WTC11 (cell line): ENCODE results near the gene ACSS2. TPM values are rescaled to one million over a fixed set of nuclear protein-coding genes. Genes with fewer than 3 reads are reported as not detected.

ENCODE experiments used
- ATF3 ChIP-seq: sonication (generic); formaldehyde crosslinking; conservative IDR thresholded peaks from 2 replicates; pipeline ENCODE4 v1.8.1; 2022; ENCODE audit warnings: mild to moderate bottlenecking, missing genetic modification reagents
- CREM ChIP-seq: sonication (generic); formaldehyde crosslinking; IDR thresholded peaks from 2 replicates; pipeline ENCODE4 v1.8.1; 2022; ENCODE audit warnings: mild to moderate bottlenecking, missing genetic modification reagents, moderate library complexity
- CTCF ChIP-seq: fragments of 200-600 bp; IDR thresholded peaks from 2 replicates; pipeline ENCODE4 v1.8.0; 2022; ENCODE audit warnings: antibody characterized with exemption
- ETV6 ChIP-seq: sonication (generic); formaldehyde crosslinking; IDR thresholded peaks from 2 replicates; pipeline ENCODE4 v1.8.1; 2022; ENCODE audit warnings: mild to moderate bottlenecking, missing genetic modification reagents
- FOXK1 ChIP-seq: sonication (generic); formaldehyde crosslinking; IDR thresholded peaks from 2 replicates; pipeline ENCODE4 v1.8.0; 2022; ENCODE audit warnings: mild to moderate bottlenecking, moderate library complexity, missing genetic modification reagents
- FOXP4 ChIP-seq: sonication (generic); formaldehyde crosslinking; IDR thresholded peaks from 2 replicates; pipeline ENCODE4 v1.8.0; 2022; ENCODE audit warnings: mild to moderate bottlenecking, missing genetic modification reagents
- GABPB1 ChIP-seq: sonication (generic); formaldehyde crosslinking; IDR thresholded peaks from 2 replicates; pipeline ENCODE4 v1.8.1; 2023; ENCODE audit warnings: mild to moderate bottlenecking, missing genetic modification reagents
- GRHL2 ChIP-seq: fragments of 250-450 bp; sonication (Bioruptor Pico); IDR thresholded peaks from 2 replicates; pipeline ENCODE4 v1.8.0; 2022; ENCODE audit warnings: mild to moderate bottlenecking, moderate library complexity; ENCODE audit not compliant: insufficient replicate concordance, severe bottlenecking
- GTF2I ChIP-seq: fragments of 250-450 bp; sonication (Bioruptor Pico); conservative IDR thresholded peaks from 2 replicates; pipeline ENCODE4 v1.4.0; 2021; ENCODE audit warnings: mild to moderate bottlenecking
- HMGXB4 ChIP-seq: sonication (generic); formaldehyde crosslinking; IDR thresholded peaks from 2 replicates; pipeline ENCODE4 v1.8.1; 2023; ENCODE audit warnings: mild to moderate bottlenecking, moderate library complexity, missing genetic modification reagents
- JAZF1 ChIP-seq: fragments of 250-450 bp; sonication (Bioruptor Pico); IDR thresholded peaks from 2 replicates; pipeline ENCODE4 v1.9.0; 2021; ENCODE audit warnings: moderate library complexity, mild to moderate bottlenecking, inconsistent platforms
- JUN ChIP-seq: sonication (generic); formaldehyde crosslinking; IDR thresholded peaks from 2 replicates; pipeline ENCODE4 v1.8.0; 2023; ENCODE audit warnings: mild to moderate bottlenecking, missing genetic modification reagents
- MLX ChIP-seq: sonication (generic); formaldehyde crosslinking; IDR thresholded peaks from 2 replicates; pipeline ENCODE4 v1.8.1; 2023; ENCODE audit warnings: mild to moderate bottlenecking, missing genetic modification reagents, moderate library complexity
- MYBL2 ChIP-seq: sonication (generic); formaldehyde crosslinking; IDR thresholded peaks from 2 replicates; pipeline ENCODE4 v1.8.1; 2023; ENCODE audit warnings: mild to moderate bottlenecking, moderate library complexity, missing genetic modification reagents
- NFATC4 ChIP-seq: fragments of 250-450 bp; sonication (Bioruptor Pico); IDR thresholded peaks from 2 replicates; pipeline ENCODE4 v1.9.0; 2021; ENCODE audit warnings: mild to moderate bottlenecking
- NR1H2 ChIP-seq: sonication (generic); formaldehyde crosslinking; IDR thresholded peaks from 2 replicates; pipeline ENCODE4 v1.9.0; 2021; ENCODE audit warnings: mild to moderate bottlenecking, moderate library complexity, missing genetic modification reagents
- SMAD4 ChIP-seq: sonication (generic); formaldehyde crosslinking; IDR thresholded peaks from 2 replicates; pipeline ENCODE4 v1.8.0; 2022; ENCODE audit warnings: mild to moderate bottlenecking, missing genetic modification reagents
- TEAD4 ChIP-seq: sonication (generic); formaldehyde crosslinking; IDR thresholded peaks from 2 replicates; pipeline ENCODE4 v1.8.0; 2022; ENCODE audit warnings: mild to moderate bottlenecking, missing genetic modification reagents
- ZNF396 ChIP-seq: fragments of 250-450 bp; sonication (Bioruptor Pico); IDR thresholded peaks from 2 replicates; pipeline ENCODE4 v1.8.0; 2021; ENCODE audit warnings: mild to moderate bottlenecking, moderate library complexity, borderline replicate concordance
- ZNF416 ChIP-seq: fragments of 250-450 bp; sonication (Bioruptor Pico); IDR thresholded peaks from 2 replicates; pipeline ENCODE4 v1.9.0; 2021; ENCODE audit warnings: mild to moderate bottlenecking, inconsistent platforms
- total RNA-seq: library from RNA; stranded (reverse); gene quantifications from 3 replicates; pipeline ENCODE4 v1.2.3, GENCODE V29; 2021
- TF ChIP-seq, protein P1 (sequence below): sonication (generic); formaldehyde crosslinking; IDR thresholded peaks from 2 replicates; pipeline ENCODE4 v1.8.0; 2023; ENCODE audit warnings: missing genetic modification reagents
- TF ChIP-seq, protein P2 (sequence below): sonication (generic); formaldehyde crosslinking; IDR thresholded peaks from 2 replicates; pipeline ENCODE4 v1.8.1; 2023; ENCODE audit warnings: mild to moderate bottlenecking, missing genetic modification reagents
- TF ChIP-seq, protein P3 (sequence below): sonication (generic); formaldehyde crosslinking; IDR thresholded peaks from 2 replicates; pipeline ENCODE4 v1.8.1; 2022; ENCODE audit warnings: low read depth, missing genetic modification reagents, borderline replicate concordance
- TF ChIP-seq, protein P4 (sequence below): fragments of 250-450 bp; sonication (Bioruptor Pico); IDR thresholded peaks from 2 replicates; pipeline ENCODE4 v1.9.0; 2021; ENCODE audit warnings: mild to moderate bottlenecking
- TF ChIP-seq, protein P5 (sequence below): sonication (generic); formaldehyde crosslinking; IDR thresholded peaks from 2 replicates; pipeline ENCODE4 v1.8.1; 2022; ENCODE audit warnings: low read depth, mild to moderate bottlenecking, moderate library complexity, missing genetic modification reagents, borderline replicate concordance

Gene ACSS2
- total RNA-seq, 1 experiment from 2014 or later = 28.9 TPM

DNA sequence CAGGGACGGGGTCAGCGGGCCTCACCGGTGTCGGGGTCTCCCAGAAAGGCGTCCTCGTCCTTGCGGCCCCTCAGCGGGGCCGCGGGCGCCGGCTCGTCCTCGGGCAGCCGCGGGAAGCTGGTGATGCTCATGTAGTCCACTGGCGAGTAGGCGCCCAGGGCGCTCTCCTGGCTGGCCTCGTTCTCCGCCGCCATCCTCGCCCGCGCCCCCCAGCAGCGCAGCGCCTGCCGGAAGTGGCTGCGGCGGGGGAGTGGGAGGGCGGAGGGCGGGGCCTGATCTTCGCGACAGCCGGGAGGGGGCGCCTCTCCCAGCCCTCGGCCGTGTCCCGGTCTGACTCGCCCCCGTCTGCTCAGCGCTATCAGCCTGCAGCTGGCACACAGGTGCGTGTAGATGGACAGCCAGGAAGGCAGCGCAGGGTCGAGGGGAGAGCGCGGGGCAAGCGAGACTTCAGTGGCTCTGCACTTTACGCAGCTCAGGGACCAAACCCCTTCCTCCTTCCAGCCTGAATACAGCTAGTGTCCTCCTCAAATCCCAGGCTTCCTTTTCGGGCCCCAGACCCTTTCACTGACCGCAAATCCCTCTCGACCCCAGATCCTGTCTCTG lies 3.7 kb upstream of the ACSS2 start, which contains the start of gene GGT7 (continued):
- TF ChIP-seq MLX (CRISPR knock-in tag) = no peak
- TF ChIP-seq GRHL2 (CRISPR knock-in tag) = no peak
- no peak for TF ChIP-seq ZNF396 (CRISPR knock-in tag)
- no peak for TF ChIP-seq ATF3 (CRISPR knock-in tag)
- no peak for TF ChIP-seq ZNF416 (CRISPR knock-in tag)
- TF ChIP-seq NFATC4 = no peak
- peak; percentile 49; the same call in 1 of the 2 replicates for TF ChIP-seq GABPB1 (CRISPR knock-in tag)
- TF ChIP-seq, protein P1, sequence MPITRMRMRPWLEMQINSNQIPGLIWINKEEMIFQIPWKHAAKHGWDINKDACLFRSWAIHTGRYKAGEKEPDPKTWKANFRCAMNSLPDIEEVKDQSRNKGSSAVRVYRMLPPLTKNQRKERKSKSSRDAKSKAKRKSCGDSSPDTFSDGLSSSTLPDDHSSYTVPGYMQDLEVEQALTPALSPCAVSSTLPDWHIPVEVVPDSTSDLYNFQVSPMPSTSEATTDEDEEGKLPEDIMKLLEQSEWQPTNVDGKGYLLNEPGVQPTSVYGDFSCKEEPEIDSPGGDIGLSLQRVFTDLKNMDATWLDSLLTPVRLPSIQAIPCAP (CRISPR knock-in tag) = no peak
- TF ChIP-seq GTF2I (CRISPR knock-in tag) = no peak
- no peak for TF ChIP-seq TEAD4 (CRISPR knock-in tag)
- peak; percentile 34; the same call in 1 of the 2 replicates for TF ChIP-seq ETV6
- TF ChIP-seq JAZF1 (CRISPR knock-in tag) = no peak
- TF ChIP-seq JUN (CRISPR knock-in tag) = no peak
- TF ChIP-seq, protein P2, sequence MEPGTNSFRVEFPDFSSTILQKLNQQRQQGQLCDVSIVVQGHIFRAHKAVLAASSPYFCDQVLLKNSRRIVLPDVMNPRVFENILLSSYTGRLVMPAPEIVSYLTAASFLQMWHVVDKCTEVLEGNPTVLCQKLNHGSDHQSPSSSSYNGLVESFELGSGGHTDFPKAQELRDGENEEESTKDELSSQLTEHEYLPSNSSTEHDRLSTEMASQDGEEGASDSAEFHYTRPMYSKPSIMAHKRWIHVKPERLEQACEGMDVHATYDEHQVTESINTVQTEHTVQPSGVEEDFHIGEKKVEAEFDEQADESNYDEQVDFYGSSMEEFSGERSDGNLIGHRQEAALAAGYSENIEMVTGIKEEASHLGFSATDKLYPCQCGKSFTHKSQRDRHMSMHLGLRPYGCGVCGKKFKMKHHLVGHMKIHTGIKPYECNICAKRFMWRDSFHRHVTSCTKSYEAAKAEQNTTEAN (CRISPR knock-in tag) = no peak
- no peak for TF ChIP-seq SMAD4 (CRISPR knock-in tag)
- TF ChIP-seq FOXK1 (CRISPR knock-in tag) = peak; percentile 62; the same call in 1 of the 2 replicates
- TF ChIP-seq MYBL2 (CRISPR knock-in tag) = 0 out of 2 replicates have a peak, but pooled peaks have one; percentile 12
- TF ChIP-seq CTCF = peak; percentile 56
- TF ChIP-seq, protein P3, sequence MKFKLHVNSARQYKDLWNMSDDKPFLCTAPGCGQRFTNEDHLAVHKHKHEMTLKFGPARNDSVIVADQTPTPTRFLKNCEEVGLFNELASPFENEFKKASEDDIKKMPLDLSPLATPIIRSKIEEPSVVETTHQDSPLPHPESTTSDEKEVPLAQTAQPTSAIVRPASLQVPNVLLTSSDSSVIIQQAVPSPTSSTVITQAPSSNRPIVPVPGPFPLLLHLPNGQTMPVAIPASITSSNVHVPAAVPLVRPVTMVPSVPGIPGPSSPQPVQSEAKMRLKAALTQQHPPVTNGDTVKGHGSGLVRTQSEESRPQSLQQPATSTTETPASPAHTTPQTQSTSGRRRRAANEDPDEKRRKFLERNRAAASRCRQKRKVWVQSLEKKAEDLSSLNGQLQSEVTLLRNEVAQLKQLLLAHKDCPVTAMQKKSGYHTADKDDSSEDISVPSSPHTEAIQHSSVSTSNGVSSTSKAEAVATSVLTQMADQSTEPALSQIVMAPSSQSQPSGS = no peak
- TF ChIP-seq HMGXB4 = peak; percentile 96
- 0 out of 2 replicates have a peak, but pooled peaks have one; percentile 53 for TF ChIP-seq FOXP4 (CRISPR knock-in tag)
- TF ChIP-seq, protein P4, sequence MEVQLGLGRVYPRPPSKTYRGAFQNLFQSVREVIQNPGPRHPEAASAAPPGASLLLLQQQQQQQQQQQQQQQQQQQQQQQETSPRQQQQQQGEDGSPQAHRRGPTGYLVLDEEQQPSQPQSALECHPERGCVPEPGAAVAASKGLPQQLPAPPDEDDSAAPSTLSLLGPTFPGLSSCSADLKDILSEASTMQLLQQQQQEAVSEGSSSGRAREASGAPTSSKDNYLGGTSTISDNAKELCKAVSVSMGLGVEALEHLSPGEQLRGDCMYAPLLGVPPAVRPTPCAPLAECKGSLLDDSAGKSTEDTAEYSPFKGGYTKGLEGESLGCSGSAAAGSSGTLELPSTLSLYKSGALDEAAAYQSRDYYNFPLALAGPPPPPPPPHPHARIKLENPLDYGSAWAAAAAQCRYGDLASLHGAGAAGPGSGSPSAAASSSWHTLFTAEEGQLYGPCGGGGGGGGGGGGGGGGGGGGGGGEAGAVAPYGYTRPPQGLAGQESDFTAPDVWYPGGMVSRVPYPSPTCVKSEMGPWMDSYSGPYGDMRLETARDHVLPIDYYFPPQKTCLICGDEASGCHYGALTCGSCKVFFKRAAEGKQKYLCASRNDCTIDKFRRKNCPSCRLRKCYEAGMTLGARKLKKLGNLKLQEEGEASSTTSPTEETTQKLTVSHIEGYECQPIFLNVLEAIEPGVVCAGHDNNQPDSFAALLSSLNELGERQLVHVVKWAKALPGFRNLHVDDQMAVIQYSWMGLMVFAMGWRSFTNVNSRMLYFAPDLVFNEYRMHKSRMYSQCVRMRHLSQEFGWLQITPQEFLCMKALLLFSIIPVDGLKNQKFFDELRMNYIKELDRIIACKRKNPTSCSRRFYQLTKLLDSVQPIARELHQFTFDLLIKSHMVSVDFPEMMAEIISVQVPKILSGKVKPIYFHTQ (CRISPR knock-in tag) = no peak
- no peak for TF ChIP-seq CREM (CRISPR knock-in tag)
- no peak for TF ChIP-seq NR1H2 (CRISPR knock-in tag)
- TF ChIP-seq, protein P5, sequence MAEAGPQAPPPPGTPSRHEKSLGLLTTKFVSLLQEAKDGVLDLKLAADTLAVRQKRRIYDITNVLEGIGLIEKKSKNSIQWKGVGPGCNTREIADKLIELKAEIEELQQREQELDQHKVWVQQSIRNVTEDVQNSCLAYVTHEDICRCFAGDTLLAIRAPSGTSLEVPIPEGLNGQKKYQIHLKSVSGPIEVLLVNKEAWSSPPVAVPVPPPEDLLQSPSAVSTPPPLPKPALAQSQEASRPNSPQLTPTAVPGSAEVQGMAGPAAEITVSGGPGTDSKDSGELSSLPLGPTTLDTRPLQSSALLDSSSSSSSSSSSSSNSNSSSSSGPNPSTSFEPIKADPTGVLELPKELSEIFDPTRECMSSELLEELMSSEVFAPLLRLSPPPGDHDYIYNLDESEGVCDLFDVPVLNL (CRISPR knock-in tag) = no peak
